HT-29 (cell line): Measurements from ENCODE around the gene TRRAP. TPM values are rescaled to one million over a fixed set of nuclear protein-coding genes. Genes with fewer than 3 reads are reported as not detected.
A peak's percentile ranks its signal among the peaks of the same experiment; 100 is the strongest.

ENCODE experiments used
- DNase-seq: peaks from one replicate; pipeline ENCODE4 v3.0.0-alpha.2; 2015; ENCODE audit warnings: low spot score
- small RNA-seq: library from RNA; depleted of rRNA; stranded (forward); fragments of <200 nt; gene quantifications from one replicate; pipeline ENCODE3, GENCODE V24; 2014
- total RNA-seq: library from RNA; depleted of rRNA; stranded (reverse); fragments of >200 nt; shearing (Covaris generic); gene quantifications from 2 replicates; pipeline ENCODE4 v1.2.3, GENCODE V29; 2014; rRNA removed

The TRRAP gene
- total RNA-seq, 1 experiment from 2014 or later = 22.3 TPM

DNA sequence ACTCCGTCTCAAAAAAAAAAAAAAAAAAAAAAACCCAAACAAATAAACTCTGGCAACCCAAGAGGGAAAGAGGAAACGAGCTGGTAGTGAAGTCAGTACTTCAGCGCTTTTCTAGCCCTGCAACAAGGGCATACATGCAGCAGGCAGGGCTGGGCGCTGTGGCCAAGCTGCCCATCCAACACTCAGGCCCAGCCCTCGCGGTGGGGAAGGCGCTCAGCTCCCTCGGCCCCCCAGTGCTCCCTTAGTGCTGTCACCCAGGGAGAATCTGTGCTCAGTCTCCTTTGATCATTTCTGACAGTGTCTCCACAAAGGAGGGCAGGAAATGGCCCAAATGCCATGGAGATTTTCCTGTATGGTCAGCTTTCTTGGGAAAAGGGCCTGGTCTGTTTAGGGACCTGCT is 168.4 kb downstream of the TRRAP start:
- no peak for DNase-seq

DNA sequence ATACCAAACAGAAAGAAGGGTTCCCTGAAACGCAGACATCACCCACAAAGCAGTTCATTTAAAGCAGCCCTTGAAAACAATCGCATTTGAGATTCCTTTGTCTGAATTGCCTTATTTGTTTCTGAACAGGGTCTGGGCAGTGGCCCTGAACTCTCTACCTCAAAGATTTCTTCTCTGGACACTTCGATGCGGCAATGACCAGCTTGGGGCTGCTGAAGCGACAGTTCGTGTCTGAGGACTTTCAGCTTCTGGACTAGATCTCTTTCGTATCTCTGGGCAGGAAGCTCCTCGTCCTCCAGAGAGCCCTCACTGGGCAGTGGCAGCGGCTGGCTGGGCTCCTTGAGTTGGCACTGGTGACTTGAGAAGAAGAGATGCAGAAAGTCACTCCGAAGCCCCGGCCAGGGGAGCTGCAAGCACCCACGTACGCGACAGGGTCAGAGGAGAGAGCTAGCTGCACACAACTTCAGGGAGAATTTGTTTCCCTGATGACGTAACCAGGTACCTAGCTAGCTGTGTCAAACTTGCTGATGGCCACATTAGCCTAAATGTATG is 169.3 kb downstream of the TRRAP start:
- no peak for DNase-seq

DNA sequence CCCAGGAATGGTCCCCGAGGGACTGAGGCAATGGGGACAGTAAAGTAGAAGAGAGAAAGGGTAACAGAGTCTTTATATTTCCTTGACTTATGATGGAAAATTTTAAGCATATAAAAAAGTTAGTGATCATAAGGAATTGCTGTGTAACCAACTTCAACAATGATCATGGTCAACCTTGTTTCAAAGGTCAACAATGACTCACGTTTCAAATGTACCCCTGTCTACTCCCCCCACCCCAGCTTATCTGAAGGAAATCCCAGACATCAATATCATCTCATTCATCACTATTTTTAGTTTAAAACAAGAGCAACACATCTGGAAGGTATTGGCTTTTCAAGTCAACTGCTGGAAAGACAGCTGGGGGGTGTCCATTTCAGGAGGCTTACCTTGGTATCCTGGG is 172.6 kb downstream of the TRRAP start:
- DNase-seq = peak; percentile 14

DNA sequence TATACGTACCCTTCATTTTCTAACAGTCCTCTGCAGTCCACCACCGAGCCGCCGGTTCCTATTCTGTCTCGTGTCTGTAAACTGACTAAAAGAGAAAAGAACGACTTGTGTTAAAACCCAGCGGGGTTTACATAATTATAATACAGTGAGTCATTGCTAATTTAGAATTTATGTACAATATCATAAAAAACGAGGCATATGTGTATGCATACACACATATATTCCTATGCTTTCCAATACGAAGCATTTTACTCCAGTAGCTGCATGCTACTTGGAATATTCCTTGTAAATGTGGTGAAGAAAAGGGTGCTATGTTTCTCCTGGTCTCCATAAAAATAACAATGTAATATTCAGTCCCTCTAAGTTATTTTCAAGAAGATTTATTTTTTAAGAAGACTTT is 176.4 kb downstream of the TRRAP start:
- DNase-seq = no peak

DNA sequence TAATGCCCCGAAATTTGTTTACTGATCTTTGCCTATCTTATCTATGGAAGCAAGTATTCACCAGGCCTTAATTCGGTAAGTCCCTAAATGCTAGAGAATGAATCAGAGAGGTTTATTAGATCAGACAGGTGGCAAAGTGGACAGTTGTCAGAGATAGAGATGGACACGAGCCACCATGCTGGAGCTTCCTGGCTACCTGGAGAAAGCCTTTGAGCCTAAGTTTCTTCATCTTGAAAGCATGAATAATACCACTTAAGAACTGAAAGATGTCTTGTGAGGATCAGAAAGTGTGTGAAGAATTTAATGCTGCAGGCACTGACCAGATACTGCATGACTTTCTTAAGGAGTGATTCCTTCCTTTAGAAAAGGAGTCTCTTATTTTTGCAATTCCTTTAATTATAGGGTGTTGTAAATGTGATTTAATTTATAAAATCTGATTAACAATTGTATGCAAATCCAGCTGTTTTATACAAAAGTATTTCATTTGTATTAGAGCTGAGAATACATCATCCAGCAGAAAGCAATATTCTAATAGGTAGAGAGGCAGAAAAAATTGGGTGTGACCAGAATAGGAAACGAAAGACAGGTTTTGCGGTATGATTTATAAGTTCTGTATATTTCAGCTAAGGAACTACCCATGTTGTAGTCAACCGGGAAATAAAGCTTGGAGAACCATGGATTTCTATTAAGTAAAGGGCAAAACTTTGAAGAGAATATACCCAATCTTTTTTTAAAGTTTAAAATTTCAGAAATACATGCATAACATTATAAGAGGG is 182.9 kb downstream of the TRRAP start:
- no peak for DNase-seq

Small RNA genes lying within 50 kb of the gene (small RNA-seq; reads per million reads assigned to genes)
- 365 reads per million, percentile 98 among the genes with 10 or more reads in this experiment for gene MIR3609

Other genes with a start within 250 kb of the TRRAP start
- not detected in 2 replicates for gene TMEM130, start 8.5 kb upstream of the TRRAP start, total RNA-seq